Cardiac fibroblast (primary cell): ENCODE measurements around the gene OR2W3.

Experiments used
- DNase-seq, 2 donors: peaks; one replicate each; pipeline versions ENCODE4 v3.0.0 to v3.0.0-alpha.2; 2010; ENCODE audit warnings: low read depth in 2 of 2
- H3K4me3 ChIP-seq, 2 donors: replicated peaks in 1 of 2; 1 replicate in 1 of 2; 2 replicates in 1 of 2; pipeline ENCODE4 v1.5.1; 2011; ENCODE audit warnings: low read depth in 2 of 2, low read length in 2 of 2, mild to moderate bottlenecking in 2 of 2, moderate library complexity in 1 of 2
- TF ChIP-seq, protein P1 (sequence below): IDR thresholded peaks from one replicate; pipeline ENCODE4 v1.5.1; 2011; ENCODE audit warnings: low read depth, mild to moderate bottlenecking, low read length, inconsistent platforms

The OR2W3 gene

DNA sequence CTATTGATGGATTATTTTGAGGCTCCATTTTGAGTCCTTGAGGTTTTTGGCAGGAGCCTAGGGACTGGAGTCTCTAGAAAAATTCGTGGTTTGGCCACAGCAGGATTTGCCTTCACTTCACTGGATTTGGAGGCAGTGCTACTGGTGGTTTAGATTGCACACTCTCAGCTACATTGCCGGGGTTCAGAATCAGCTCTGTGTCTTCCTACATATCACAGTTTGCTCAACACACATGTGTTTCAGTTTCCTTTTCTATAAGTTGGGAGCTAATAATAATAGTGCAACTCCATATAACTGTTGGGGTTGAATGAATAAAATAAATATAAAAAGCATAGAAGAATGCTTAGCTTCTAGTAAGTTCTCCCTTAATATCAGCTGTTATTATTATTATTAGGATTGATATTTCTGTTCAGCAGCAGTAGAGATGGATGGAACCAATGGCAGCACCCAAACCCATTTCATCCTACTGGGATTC is at the start of gene OR2W3:
Gene OR2W3 (plus strand): TSS at position 425 of the 475 bp plus-strand sequence. CDS start 0 bp downstream, at position 425.
- TF ChIP-seq, protein P1, sequence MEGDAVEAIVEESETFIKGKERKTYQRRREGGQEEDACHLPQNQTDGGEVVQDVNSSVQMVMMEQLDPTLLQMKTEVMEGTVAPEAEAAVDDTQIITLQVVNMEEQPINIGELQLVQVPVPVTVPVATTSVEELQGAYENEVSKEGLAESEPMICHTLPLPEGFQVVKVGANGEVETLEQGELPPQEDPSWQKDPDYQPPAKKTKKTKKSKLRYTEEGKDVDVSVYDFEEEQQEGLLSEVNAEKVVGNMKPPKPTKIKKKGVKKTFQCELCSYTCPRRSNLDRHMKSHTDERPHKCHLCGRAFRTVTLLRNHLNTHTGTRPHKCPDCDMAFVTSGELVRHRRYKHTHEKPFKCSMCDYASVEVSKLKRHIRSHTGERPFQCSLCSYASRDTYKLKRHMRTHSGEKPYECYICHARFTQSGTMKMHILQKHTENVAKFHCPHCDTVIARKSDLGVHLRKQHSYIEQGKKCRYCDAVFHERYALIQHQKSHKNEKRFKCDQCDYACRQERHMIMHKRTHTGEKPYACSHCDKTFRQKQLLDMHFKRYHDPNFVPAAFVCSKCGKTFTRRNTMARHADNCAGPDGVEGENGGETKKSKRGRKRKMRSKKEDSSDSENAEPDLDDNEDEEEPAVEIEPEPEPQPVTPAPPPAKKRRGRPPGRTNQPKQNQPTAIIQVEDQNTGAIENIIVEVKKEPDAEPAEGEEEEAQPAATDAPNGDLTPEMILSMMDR, result no peak
- DNase-seq, result no peak
- no peak within 1 kb of the TSS for H3K4me3 ChIP-seq

DNA sequence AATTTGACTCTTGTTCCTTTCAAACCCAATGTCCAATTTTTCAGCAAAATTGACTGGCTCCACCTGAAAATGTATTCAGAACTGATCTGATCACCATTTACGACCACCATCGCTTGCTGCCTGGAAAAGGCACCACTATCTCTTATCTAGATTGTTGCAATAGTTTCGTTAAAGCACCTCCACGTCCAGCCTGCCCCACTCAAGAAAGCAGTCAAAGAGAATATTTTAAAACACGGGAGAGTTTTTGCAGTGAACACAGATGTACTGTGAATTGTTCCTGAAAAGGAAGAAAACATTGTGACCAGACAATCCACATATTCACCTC is 49.7 kb upstream of the OR2W3 start:
- no peak overlapping the region for H3K4me3 ChIP-seq
- no peak for DNase-seq
- TF ChIP-seq, protein P1, result no peak

DNA sequence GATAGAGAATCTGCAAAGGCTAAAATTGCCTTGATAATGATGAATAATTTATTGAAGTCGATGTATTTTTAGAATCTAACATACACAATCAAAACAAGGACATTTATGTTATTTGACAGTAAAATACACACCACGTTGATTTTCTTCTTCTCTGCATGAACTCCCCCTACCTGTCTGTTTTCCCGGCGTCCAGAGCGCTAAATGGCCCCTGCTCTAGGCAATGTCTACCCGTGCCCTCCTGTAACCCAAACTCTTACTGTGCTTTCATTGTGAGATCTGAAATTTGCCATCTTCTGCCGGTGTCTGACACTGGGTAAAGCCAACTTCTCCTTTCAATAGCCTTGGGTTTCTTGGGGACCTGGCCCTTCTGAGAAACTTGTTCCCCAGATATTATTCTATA is 47.0 kb upstream of the OR2W3 start:
- no peak for DNase-seq
- TF ChIP-seq, protein P1, result no peak
- H3K4me3 ChIP-seq, result no peak overlapping the region

DNA sequence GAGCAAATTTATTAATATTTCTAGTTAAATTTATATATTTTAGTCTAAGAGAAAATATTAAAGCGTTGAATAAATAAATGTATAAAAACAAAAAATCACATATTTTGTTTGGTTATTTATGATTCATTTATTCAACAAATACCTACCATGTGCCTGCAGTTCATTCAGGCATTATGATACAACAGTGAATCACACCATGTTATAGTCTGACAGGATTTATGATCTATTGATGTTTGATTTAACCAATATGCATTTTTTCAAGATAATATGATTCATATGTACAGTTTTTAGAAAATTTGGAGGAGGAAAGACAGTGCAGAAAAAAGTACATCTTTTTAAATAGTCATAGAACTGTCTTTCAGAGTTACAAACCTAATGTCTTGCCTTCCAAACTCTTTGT is 45.8 kb upstream of the OR2W3 start:
- H3K4me3 ChIP-seq, result no peak overlapping the region
- TF ChIP-seq, protein P1, result no peak
- DNase-seq, result peak in 1 of 2 donors; percentile 6

DNA sequence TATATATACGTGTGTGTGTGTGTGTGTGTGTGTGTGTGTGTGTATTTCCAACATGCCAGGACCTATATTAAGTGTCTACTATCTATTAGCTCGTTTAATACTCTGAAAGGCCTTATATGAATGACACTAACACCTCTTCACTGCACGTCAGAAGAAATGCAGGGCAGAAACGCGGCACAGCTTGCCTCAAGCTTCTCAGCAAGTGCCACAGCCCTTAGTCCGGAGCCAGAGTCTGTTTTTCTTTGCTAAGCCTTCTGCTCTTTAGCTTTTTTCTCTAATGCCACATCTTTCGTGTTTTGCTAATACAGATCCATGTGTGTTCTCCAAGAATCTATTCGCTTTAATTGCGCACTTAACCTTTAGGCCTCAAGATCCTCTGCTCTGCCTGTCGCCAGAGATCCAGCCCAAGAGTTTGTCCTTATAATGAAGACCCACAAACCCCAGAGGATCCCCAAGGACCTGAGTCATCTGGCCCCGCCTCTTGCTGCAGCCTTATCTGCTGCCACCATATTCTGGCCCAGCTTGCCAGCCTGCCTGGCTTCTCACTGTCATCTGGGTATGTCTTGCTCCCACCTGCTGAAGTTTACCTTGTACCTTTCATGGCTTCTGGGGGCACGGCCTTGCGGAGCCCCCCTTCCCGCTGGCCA is 40.4 kb upstream of the OR2W3 start:
- TF ChIP-seq, protein P1, result no peak
- H3K4me3 ChIP-seq, result no peak overlapping the region
- DNase-seq, result no peak

DNA sequence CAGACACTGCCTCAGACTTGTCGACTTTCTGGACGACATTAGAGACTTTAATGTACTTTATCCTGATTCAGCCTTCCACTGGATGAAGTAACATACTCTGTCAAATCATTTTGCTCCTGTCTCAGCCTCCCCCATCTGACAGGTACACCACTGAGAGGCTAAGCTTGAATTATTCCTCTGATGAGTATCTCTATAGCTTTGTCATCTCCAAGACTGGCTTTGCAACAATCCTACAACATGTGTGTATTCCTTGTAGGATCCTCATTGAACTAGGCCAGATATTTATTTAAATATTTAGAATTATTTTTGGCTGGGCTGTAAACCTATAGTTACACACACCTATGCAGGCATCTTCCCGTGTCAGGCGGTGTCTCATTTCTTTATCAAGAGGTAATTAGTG is 39.5 kb upstream of the OR2W3 start:
- H3K4me3 ChIP-seq, result no peak overlapping the region
- TF ChIP-seq, protein P1, result no peak
- DNase-seq, result no peak
